HK-2 (cell line): Measurements from ENCODE around the gene CSE1L.
"Not testable (repeated sequence)": the region's sequence is repeated elsewhere in the genome, so short reads cannot be mapped to it uniquely, and the experiment has no call there.

Experiments
- DNase-seq: peaks from one replicate; pipeline ENCODE4 v3.0.0-alpha.2; 2018; ENCODE audit not compliant: unreplicated experiment

The CSE1L gene

DNA sequence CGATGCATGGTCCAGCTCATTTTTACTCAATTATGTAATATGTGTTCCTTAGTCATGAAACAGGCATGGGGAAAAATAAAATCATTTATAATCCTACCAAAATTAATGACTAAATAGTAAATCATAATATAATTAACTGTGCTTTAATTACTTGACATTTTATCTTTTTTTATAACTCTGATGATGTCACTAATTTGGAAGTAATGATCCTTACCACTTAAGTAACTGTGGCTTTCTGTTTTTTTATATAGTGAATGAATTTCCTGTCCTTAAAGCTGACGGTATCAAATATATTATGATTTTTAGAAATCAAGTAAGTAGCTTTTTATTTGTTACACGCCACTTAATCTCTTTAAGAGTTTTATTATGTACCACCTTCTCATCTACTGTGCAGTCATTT, 32.2 kb downstream of the CSE1L start:
- no peak for DNase-seq

DNA sequence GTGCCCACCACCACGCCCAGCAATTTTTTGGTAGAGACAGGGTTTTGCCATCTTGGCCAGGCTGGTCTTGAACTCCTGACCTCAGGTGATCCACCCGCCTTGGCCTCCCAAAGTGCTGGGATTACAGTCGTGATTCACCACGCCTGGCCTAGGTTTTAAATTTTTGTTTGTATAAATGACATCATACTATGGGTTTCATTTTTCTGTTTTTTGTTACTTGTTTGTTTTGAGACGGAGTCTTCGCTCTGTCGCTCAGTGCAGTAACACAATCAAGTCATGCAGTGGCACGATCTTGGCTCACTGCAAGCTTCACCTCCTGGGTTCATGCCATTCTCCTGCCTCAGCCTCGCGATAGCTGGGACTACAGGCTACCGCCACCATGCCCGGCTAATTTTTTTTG, 36.2 kb downstream of the CSE1L start:
- DNase-seq: not testable (repeated sequence)

DNA sequence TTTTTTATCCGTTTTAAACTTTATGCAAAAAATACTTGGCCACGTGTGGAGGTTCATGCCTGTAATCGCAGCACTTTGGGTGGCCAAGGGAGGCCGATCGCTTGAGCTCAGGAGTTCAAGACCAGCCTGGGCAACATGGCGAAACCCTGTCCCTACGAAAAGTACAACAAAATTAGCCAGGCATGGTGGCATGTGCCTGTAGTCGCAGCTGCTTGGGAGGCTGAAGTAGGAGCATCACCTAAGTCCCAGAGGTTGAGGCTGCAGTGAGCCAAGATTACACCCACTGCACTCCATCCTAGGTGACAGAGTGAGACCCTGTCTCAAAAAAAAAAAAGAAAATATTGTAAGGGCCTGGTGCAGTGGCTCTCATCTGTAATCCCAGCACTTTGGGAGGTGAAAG, 45.0 kb downstream of the CSE1L start:
- no peak for DNase-seq

DNA sequence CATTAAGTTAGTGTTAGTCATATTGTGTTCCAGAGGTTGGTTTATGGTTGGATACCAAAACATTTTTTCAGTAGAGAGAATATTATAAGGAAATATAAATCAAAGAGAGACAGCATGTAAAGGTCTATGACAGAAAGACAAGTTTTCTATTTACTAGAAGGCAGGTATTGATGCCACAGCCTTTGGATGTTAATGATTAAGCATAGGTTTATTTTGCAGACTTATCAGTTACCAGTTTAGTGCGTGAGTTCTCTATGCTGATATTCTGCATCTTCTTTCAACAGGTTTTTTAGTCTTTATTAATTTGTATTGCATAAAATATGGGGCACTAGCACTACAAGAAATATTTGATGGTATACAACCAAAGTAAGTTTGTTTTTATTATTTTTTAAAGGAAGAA, 45.6 kb downstream of the CSE1L start:
- DNase-seq: no peak

DNA sequence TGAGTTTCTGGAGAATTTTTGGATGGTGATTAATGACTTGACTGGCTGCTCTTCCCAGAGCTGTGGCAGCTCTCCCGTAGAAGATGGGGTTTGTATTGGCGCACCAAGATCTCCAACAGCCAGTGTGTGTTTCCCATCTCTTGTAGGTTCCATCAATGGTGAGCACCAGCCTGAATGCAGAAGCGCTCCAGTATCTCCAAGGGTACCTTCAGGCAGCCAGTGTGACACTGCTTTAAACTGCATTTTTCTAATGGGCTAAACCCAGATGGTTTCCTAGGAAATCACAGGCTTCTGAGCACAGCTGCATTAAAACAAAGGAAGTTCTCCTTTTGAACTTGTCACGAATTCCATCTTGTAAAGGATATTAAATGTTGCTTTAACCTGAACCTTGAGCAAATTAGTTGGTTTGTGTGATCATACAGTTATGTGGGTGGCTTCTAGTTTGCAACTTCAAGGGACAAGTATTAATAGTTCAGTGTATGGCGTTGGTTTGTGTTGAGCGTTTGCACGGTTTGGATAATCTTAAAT, 50.2 kb downstream of the CSE1L start:
- no peak for DNase-seq

DNA sequence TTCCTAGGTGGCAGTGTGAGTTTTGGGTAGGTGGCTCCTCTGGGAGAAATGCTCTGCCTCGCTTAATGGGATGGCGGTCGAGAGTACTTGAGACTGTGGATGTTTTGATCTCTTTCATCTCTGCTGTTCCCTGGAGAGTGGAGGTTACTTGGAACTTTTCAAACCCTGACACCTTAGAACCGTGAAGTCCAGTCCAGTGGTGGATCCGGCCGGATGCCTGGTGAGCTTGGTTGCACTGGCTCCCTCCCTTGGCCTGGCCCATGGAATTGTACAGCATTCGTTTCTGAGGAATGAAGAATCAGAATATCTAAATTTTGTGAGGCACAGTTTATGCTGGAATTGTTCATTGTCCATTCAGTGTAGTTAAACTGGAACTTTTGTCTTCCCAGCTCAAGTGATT, 51.0 kb downstream of the CSE1L start:
- no peak for DNase-seq

DNA sequence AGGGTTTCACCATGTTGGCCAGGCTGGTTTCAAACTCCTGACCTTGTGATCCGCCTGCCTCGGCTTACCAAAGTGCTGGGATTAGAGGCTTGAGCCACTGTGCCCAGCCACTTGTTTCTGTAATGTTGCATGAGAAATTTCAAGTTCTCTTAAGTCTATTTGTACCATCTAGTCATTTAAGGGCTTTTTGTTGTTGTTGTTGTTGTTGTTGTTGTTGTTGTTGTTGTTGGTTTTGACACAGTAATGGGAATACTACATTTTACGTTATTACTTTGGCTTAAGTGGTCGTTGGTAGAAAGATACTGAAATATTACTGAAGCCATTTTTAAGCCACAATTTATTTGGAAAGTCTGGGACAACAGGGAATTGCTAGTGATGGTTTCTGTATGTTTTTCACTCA, 52.0 kb downstream of the CSE1L start:
- DNase-seq: no peak

DNA sequence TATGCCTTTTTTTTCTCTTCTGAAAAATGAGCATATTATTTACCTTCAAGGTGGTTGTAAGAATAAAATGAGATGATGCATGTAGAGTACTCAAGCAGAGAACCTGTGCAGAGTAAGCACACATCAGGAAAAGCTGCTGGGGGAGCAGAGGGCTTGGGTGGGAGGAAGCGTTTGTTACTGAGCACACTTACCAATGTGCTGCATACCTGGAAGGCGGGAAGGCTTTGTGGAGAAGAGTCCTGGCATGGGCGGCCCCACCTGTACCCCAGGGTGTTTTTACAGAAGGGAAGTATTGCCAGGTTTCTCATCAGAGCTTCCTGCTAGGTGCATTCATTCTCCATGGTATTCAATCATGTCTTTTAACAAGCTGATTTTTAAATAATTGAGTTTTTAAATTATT, 52.9 kb downstream of the CSE1L start:
- no peak for DNase-seq

DNA sequence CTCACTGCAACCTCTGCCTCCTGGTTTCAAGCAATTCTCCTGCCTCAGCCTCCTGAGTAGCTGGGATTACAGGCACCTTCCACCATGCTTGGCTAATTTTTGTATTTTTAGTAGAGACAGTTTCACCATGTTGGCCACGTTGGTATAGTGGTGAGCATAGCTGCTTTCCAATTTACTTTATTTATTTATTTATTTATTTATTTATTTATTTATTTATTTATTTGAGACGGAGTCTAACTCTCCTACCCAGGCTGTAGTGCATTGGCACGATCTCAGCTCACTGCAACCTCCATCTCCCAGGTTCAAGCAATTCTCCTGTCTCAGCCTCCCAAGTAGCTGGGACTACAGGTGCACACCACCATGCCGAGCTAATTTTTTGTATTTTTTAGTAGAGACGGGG, 54.2 kb downstream of the CSE1L start:
- not testable (repeated sequence) for DNase-seq

DNA sequence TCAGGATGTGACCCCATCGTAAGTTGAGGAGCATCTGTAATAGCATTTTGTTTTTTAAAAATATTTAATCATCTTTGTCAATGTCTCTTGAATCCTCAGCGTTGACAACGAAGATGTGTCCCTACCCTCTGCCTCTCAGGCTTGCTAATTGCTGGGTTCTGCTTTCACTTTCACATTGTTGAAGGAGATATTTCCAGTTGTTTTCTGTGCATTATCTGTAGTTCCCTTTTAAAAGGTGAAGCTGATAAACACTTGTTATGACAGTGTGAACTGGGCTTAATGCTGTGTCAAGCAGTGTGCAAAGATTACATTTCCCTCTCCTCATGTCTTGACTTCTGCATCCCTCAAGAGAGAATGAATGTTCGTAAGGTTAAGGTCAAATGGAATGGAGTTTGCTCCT, 54.9 kb downstream of the CSE1L start:
- DNase-seq: no peak

DNA sequence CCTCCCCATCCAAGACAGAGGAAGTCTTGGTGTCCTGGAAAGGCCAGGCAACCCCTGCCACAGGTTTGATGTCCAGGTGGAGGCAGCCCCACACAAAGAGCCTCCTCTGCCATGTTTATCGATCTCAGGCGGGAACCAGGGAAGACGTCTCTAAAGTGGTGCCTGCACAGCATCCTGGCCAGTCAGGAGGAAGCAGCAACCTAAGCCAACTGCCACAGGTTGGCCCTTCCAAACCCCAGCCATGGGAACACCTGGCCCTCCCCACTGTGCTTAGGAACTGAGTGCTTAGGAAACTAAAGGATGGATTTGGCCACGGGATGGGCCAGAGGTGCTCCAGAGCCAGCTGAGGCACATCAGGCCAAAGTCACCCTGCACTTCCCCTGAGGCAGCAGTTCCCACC, 56.9 kb downstream of the CSE1L start:
- DNase-seq: no peak

DNA sequence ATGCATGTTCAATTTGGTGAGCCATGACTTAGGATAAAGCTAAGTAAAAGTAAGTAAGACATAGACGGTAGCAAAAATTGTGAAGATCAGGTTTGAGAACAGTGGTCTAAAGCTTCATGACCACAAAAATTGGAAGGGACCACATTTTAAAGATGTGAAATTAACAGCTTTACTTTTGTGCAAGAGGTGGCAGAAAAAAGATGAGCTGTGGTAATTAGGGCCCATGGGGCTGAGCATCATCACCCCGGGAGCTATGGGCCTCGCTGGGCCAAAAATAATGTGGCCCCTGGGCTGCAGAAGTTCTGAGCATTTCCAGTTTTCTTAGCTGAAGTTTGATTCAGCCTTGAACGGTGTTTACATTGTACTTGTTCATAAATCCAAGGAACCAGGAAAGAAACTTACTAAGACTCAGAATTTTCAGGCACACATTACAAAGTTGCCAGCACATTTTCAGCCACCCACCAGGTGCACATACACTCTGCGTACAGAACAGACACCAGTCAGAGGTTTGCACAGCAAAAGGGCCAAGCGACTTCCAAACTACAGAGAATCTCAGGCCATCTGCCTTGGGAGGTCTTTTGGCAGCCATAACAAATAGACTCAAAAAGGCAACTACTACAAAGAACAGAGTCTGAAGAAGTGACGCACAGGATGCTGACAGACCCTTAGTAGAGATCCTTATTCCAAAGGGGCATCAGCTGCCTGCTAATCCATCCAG, 57.7 kb downstream of the CSE1L start:
- DNase-seq: no peak

DNA sequence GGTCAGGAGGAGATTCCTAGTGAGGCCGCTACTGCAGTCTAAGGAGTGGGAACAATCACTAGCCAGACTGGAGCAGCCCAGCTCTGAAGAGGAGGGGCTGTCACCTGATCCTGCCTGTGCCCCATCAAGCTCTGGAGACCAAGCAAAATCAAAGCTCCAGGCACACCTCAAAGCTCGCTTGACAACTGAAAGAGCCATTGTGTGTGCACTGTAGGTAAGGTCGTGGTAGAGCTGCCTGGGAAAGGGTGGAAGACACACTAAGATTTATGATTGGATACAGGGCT, 58.2 kb downstream of the CSE1L start:
- no peak for DNase-seq

DNA sequence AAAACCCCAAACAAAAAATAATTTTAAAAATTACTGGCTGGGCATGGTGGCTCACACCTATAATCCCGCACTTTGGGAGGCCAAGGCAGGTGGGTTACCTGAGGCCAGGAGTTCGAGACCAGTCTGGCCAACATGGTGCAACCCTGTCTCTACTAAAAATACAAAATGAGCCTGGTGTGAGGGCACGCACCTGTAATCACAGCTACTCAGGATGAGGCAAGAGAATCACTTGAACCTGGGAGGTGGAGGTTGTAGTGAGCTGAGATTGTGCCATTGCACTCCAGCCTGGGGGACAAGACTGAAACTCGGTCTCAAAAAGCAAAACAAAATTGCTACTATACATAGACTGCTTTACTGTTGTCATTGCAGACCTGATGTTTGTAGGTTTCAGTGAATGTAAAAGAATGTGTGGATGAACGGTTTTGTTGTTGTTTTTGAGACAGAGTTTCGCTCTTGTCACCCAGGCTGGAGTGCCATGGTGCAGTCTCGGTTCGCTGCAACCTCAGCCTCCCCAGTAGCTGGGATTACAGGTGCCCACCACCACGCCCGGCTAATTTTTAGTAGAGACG, 59.0 kb downstream of the CSE1L start:
- not testable (repeated sequence) for DNase-seq

DNA sequence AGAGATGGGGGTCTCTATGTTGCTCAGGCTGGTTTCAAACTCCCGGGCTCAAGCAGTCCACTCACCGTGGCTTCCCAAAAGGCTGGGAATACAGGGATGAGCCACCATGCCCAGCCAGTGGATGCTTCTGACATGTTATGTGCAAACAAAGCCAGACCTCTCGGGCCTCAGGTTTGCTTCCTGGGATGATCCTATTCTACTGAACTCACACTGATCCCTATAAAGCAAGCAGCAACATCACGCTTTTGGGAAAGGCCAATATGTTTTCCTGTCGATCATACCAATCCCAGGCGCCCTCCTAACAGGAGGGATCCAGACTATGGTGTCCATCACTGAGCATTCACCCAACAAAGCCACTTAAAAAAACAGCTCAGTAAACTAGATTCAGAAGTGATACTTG, 60.2 kb downstream of the CSE1L start:
- no peak for DNase-seq

DNA sequence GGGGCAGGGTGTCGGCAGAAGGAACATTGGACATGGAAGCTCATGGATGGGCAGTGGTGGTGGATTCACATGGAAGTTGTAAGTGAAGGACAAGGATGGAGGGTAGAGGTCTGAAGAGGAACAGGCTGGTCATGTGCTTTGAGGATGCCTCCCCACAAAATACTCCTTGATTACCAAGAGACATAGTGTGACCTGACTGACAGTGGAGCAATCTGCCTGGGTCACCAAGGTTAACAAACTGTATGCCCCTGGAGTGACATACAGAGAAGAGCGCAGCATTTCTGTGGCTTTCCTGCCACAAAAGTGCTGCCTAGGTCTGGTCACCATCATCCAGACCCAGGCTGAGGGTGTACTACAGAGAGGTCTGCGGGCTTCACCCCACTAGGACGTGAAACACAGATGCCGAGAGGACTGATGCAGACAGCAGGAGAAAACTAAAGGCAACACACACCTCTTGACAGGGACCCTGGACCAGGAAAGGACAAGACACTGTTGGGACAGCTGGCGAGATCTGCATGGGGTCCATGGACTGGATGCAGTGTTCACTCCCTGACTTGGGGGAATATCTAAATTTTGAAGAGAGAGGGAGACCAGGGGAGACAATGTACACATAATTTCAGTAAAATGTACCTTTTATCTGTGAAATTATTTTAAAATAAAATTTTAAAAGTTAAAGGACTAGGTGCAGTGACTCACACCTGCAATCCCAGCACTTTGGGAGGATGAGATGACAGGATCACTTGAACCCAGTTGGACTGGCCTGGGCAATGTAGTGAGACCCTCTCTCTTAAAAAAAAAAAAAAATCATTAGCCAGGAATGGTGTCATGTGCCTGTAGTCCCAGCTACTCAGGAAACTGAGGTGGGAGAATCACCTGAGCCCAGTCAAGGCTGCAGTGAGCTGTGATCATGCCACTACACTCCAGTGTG, 64.9 kb downstream of the CSE1L start:
- DNase-seq: no peak

DNA sequence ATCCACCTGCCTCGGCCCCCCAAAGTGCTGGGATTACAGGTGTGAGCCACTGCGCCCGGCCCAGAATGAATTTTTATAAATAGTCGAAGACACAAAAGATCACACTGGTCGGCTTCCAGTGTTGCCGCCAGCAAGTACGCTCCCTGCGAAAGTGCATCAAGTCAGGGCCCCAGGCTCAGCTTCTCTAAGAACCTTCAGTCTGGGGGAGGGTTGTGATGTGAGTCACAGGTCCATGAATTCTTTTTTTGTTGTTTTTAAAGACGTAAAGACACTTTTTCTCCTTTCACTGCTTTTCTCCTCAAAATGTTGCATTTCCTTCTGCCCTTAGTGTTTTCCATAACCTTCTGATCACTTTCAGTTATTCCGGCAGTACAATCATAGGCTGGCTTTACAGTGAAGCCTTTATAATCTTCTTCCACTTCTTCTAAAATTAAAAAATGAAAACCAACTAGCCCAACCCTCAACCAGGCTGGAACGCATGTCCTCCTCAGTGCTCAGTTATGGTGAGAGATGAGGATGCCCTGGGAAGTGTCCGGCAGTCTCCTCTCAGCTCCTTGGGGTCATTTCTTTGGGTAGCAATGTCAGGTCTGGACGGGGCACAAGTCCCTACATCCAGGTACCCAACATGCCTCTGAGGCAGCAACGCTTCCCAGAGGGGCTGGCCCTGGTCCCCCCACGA, 66.6 kb downstream of the CSE1L start:
- DNase-seq: no peak

DNA sequence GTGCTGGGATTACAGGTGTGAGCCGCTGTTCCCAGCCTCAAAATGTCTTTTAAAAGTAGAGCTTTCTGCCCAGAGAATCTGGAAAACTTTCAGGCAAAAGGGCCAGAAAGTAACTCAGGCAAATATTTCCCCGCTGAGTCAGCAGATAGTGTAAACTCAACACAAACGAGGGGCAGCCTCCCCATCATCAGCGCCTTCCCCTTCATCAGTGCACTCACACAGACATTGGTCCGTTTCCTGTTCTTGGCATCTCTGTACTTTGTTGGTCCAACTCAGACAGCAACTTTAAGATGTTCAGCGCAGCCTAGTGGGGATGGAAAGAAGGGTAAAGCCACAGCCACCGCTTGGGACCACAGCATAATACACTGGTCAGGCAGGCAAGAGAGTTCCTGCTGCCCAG, 69.5 kb downstream of the CSE1L start:
- no peak for DNase-seq

DNA sequence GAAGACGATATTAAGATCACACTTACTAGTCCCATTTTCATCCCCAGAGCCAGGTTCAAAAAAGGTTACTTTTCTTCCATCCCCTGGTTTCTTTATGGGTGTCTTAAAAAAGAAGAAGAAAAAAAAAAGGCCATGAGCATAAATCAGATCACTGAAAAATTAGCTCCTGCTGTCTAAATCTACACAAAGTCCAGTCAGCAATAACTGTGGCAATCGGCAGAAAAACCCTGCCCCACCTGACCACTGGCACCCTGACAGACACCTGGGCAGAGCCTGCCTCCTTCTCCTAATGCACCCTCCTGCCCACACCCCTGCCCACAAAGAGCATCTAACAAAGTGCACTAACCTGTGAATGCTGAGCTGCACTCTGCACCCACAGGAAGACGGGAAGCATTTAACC, 72.2 kb downstream of the CSE1L start:
- DNase-seq: no peak

DNA sequence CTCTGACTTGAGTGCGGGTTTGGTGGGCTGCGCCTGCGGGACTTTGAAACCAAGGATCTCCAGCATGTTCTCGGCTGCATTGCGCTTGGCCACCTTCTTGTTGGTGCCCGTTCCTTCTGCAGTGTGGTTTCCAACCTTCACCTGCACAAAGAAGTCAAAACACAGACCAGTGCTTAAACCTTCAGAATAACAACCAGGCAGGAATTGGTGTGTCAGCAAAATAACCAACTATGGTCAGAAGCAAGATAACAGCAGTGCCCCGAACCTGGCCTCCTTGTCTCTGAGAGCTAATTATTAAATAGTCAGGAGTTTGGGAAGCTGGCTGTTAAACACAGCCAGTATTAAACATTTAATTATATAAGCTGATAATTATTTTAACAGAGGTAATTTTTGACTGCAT, 73.9 kb downstream of the CSE1L start:
- DNase-seq: no peak

DNA sequence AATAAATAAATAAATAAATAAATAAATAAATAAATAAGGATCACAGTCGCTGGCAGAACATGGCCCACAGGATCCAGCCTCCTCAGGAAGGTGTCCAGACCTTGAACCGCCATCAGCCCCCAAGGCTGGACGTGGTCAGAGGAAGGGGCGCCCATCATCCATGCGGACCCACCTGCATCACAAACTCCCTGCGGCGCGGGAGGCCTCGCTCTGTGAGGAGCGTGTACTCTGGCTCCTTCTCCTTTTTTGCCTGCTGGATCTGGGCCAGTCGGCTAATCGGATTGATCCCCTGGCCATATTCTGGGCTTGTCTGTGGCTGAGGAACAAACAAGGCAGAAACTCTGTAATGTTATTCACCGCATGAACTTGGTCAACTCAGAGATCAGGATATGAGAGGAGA, 76.8 kb downstream of the CSE1L start:
- no peak for DNase-seq

DNA sequence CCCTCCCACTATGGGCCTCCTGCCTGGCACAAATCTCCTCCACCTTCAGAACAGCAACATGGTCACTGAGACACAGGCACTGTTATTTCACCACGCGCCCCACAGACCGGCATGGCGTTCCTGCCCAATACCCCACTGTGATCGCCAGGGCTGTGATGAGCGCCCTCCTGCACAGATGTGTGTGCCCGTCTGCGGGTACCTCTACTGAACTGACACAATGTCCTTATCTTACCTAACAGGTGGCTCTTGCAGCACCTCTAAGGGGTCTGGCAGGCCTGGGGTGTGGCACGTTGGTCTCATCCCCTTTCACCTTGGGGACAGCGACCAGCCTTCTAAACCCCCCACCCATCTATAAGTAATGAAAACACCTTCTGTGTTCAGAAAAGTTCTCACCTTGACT, 77.9 kb downstream of the CSE1L start:
- DNase-seq: no peak
